ENCODE data around the gene CTNNA2. TPM values are rescaled to one million over a fixed set of nuclear protein-coding genes. Genes with fewer than 3 reads are reported as not detected.

Gene CTNNA2
- total and polyA plus RNA-seq, 2 of the 8 experiments (the other 6 are each of a cell fraction or from before 2014, with no cell fraction given), result 3.9 to 9.0 TPM

DNA sequence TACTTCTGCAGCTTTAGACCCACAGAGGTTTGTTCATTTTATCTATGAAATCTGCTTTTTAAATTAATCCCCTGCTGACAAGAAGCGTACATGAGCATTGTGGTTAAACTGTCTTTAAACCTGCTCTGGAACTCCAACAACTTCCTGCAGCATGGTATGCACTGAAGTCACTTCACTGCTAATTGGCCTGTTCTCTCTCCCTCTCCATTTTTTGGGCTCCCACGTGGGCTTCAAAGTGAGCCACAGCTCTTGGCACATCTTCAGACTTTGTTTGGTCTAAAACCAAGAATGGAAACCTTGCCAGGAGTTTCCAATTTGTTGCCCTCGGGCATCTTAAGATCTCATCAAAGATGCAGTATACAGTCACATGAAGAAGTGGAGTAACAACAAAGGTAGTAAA lies 480.3 kb downstream of the CTNNA2 start:
- H3K9me3 ChIP-seq (ENCODE audit: insufficient read depth in 2 of 2, low read depth in 1 of 2, low read length in 1 of 2), result no peaks in the 10 kb centered on the region
- H2BK15ac ChIP-seq (ENCODE audit: low read length), result no peak overlapping the region
- no peak overlapping the region for H3K56ac ChIP-seq (replicated peaks; ENCODE audit: insufficient read length, low read depth, low read length)
- CTCF ChIA-PET (ENCODE audit: partially characterized antibody), result no interaction called here
- no peaks in the 10 kb centered on the region; a peak in 1 of 8 replicates for H3K36me3 ChIP-seq (ENCODE audit: control insufficient read depth in 2 of 4, insufficient read depth in 4 of 4, low read length in 3 of 4)
- H3K23me2 ChIP-seq (ENCODE audit: low read depth, low read length), result no peaks in the 10 kb centered on the region
- H3K27me3 ChIP-seq (replicated peaks in 1 of 4; ENCODE audit: control insufficient read depth in 3 of 4, extremely low read depth in 1 of 4, insufficient read depth in 3 of 4, low read length in 3 of 4), result no peaks in the 10 kb centered on the region
- H3K4ac ChIP-seq (replicated peaks; ENCODE audit: insufficient read length, low read depth, low read length), result no peak overlapping the region
- H3K79me2 ChIP-seq (ENCODE audit: control insufficient read depth in 1 of 2, insufficient read depth in 2 of 2, low read length in 2 of 2), result no peaks in the 10 kb centered on the region
- no peak overlapping the region for H3K4me2 ChIP-seq (ENCODE audit: insufficient read depth in 1 of 2, low read depth in 2 of 2, low read length in 2 of 2)
- no peak overlapping the region for H3K14ac ChIP-seq (ENCODE audit: insufficient read length)
- no peak overlapping the region for H2AFZ ChIP-seq (ENCODE audit: low read length)
- H2BK120ac ChIP-seq (replicated peaks; ENCODE audit: low read depth, low read length), result no peak overlapping the region
- WGBS, 2 experiments (ENCODE audit: extremely low coverage in 1 of 2, insufficient coverage in 1 of 2, insufficient read length in 1 of 2, insufficient replicate concordance in 2 of 2, low coverage in 1 of 2, low lambda C conversion rate in 2 of 2, missing lambda C conversion rate in 1 of 2), result 89% methylated on average over 3 of the region's 3 CpGs; no CpG with 5 or more reads in 1 of the 2 experiments
- POLR2A ChIA-PET (ENCODE audit: partially characterized antibody), result no interaction called here
- H4K5ac ChIP-seq (ENCODE audit: insufficient read length, low read depth, low read length), result no peak overlapping the region
- no peak overlapping the region for H3K27ac ChIP-seq (ENCODE audit: low read depth, low read length)
- FAIRE-seq (no peak), DNase-seq (ENCODE audit: low read depth in 1 of 2, low spot score in 2 of 2) (no peak)
- H3K79me1 ChIP-seq (ENCODE audit: low read depth, low read length), result no peaks in the 10 kb centered on the region
- no peak overlapping the region for H3K9ac ChIP-seq (replicated peaks in 1 of 4; ENCODE audit: extremely low read depth in 1 of 4, low read depth in 3 of 4, low read length in 3 of 4)
- H2BK12ac ChIP-seq (ENCODE audit: low read depth, low read length), result no peak overlapping the region
- H2BK20ac ChIP-seq (ENCODE audit: low read length), result no peak overlapping the region
- H3K4me3 ChIP-seq (ENCODE audit: extremely low read depth in 1 of 4, insufficient read depth in 2 of 4, low read depth in 3 of 4, low read length in 4 of 4), result no peak overlapping the region
- TF ChIP-seq SP2 (IDR thresholded peaks at IDR 0.05; ENCODE audit: low read length), result no peak
- TF ChIP-seq RAD21 (IDR thresholded peaks at IDR 0.05 in 1 of 2, conservative IDR thresholded peaks at IDR 0.05 in 1 of 2; ENCODE audit: low read depth in 2 of 2, low read length in 2 of 2), result no peak
- TF ChIP-seq GABPA (IDR thresholded peaks at IDR 0.05; ENCODE audit: borderline replicate concordance, insufficient read depth, low read length), result no peak
- TF ChIP-seq, protein P1, sequence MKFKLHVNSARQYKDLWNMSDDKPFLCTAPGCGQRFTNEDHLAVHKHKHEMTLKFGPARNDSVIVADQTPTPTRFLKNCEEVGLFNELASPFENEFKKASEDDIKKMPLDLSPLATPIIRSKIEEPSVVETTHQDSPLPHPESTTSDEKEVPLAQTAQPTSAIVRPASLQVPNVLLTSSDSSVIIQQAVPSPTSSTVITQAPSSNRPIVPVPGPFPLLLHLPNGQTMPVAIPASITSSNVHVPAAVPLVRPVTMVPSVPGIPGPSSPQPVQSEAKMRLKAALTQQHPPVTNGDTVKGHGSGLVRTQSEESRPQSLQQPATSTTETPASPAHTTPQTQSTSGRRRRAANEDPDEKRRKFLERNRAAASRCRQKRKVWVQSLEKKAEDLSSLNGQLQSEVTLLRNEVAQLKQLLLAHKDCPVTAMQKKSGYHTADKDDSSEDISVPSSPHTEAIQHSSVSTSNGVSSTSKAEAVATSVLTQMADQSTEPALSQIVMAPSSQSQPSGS (IDR thresholded peaks at IDR 0.05; ENCODE audit: low read length), result no peak
- TF ChIP-seq MAFK (IDR thresholded peaks at IDR 0.05; ENCODE audit: low read depth, low read length), result no peak
- TF ChIP-seq TEAD4 (IDR thresholded peaks at IDR 0.05; ENCODE audit: low read depth, low read length), result no peak
- no peak for TF ChIP-seq RBBP5 (IDR thresholded peaks at IDR 0.05; ENCODE audit: borderline replicate concordance, low read depth, low read length)
- no peak for TF ChIP-seq SRF (IDR thresholded peaks at IDR 0.05; ENCODE audit: low read depth, low read length)
- TF ChIP-seq ZNF274 (IDR thresholded peaks at IDR 0.05; ENCODE audit: borderline replicate concordance, extremely low read depth, low read length), result no peak
- TF ChIP-seq GTF2F1 (IDR thresholded peaks at IDR 0.05; ENCODE audit: borderline replicate concordance, low read depth, low read length), result no peak
- no peak for TF ChIP-seq HDAC2 (IDR thresholded peaks at IDR 0.05; ENCODE audit: borderline replicate concordance in 1 of 2, low read depth in 2 of 2, low read length in 2 of 2)
- no peak for TF ChIP-seq E2F6 (IDR thresholded peaks at IDR 0.05)
- H4K20me1 ChIP-seq (replicated peaks in 1 of 2; ENCODE audit: control insufficient read depth in 1 of 2, insufficient read depth in 2 of 2, low read length in 2 of 2), result no peaks in the 10 kb centered on the region
- H3K18ac ChIP-seq (ENCODE audit: extremely low read depth, low read length), result no peak overlapping the region
- H4K8ac ChIP-seq (ENCODE audit: extremely low read depth, insufficient read depth, low read length), result no peak overlapping the region
- no peak overlapping the region for H2BK5ac ChIP-seq (ENCODE audit: low read depth, low read length)
- H3K23ac ChIP-seq (ENCODE audit: insufficient read length), result no peak overlapping the region
- no peaks in the 10 kb centered on the region; a peak in 1 of 7 replicates for H3K4me1 ChIP-seq (replicated peaks in 1 of 4; ENCODE audit: control insufficient read depth in 3 of 4, insufficient read depth in 4 of 4, low read length in 3 of 4)
- no peak overlapping the region for H2AK5ac ChIP-seq (ENCODE audit: low read depth, low read length)
- no peak overlapping the region for H4K91ac ChIP-seq (replicated peaks; ENCODE audit: insufficient read length, low read length)

Data from H1 (cell line).